Gastrocnemius medialis (tissue), 4 donors: ENCODE data around the gene COL28A1.

ENCODE experiments used
- CTCF ChIP-seq, 5 experiments: fragments of 450-650 bp in 3 of 5; fragments of 200-600 bp in 2 of 5; sonication (generic) in 2 of 5; IDR thresholded peaks in 4 of 5; conservative IDR thresholded peaks in 1 of 5; 1 replicate in 4 of 5; 2 replicates in 1 of 5; pipeline ENCODE4 v1.5.1; 2016 to 2019; ENCODE audit warnings: antibody characterized with exemption in 5 of 5, mild to moderate bottlenecking in 3 of 5, moderate library complexity in 3 of 5
- POLR2A ChIP-seq, 2 donors: fragments of 450-650 bp; IDR thresholded peaks; one replicate each; pipeline ENCODE4 v1.6.1; 2017; ENCODE audit warnings: antibody characterized with exemption in 2 of 2, mild to moderate bottlenecking in 2 of 2, moderate library complexity in 2 of 2

GRCh38 chr7:7486362-7486761 lies 49.3 kb downstream of the COL28A1 start:
- TF ChIP-seq CTCF (IDR thresholded peaks at IDR 0.05 in 4 of 5, conservative IDR thresholded peaks at IDR 0.05 in 1 of 5) (no peak), POLR2A (IDR thresholded peaks at IDR 0.05) (no peak)
